A549 (cell line): ENCODE measurements around the gene PCBP4. TPM values are rescaled to one million over a fixed set of nuclear protein-coding genes. Genes with fewer than 3 reads are reported as not detected.
A peak's percentile ranks its signal among the peaks of the same experiment; 100 is the strongest.

Experiments
- ATAC-seq, 2 experiments: fragments of 200-7000 bp in 1 of 2; fragments of >200 bp in 1 of 2; cut with Nextera tagmentation in 1 of 2; cut with Tn5 transposase in 1 of 2; 3 replicates each; pipeline versions ENCODE4 v1.8.0 to v1.9.1; 2018 to 2020; ENCODE audit warnings: mild to moderate bottlenecking in 1 of 2, moderate library complexity in 1 of 2
- CTCF ChIA-PET: fragments of 300-600 bp; sonication (Branson Sonifier 250); formaldehyde crosslinking; extraction: SDS; loops from one replicate; lab custom pipeline; 2021; ENCODE audit warnings: antibody characterized with exemption, inconsistent platforms; lab: Yijun Ruan, JAX
- POLR2A ChIA-PET: fragments of 350-600 bp; formaldehyde crosslinking; extraction: SDS; loops from one replicate; lab custom pipeline; 2021; ENCODE audit warnings: antibody characterized with exemption, inconsistent platforms; lab: Yijun Ruan, JAX
- DNase-seq, 2 experiments: peaks; one replicate each; pipeline versions ENCODE4 v3.0.0 to v3.0.0-alpha.2; 2011 to 2016; ENCODE audit warnings: low read depth in 1 of 2, low spot score in 1 of 2
- FAIRE-seq: peaks from 2 replicates; lab custom pipeline; 2011; peaks lifted over from hg19 to GRCh38; lab: Jason Lieb, UNC
- H3K27ac ChIP-seq, 2 experiments: fragments of >200 bp; sonication (Bioruptor Twin); formaldehyde crosslinking; 3 replicates each; pipeline ENCODE4 v1.5.1; 2016 to 2017
- H3K4me1 ChIP-seq: fragments of >200 bp; sonication (Bioruptor Twin); formaldehyde crosslinking; 3 replicates; pipeline ENCODE4 v1.6.1; 2016
- H3K4me2 ChIP-seq: fragments of >200 bp; sonication (Bioruptor Twin); formaldehyde crosslinking; 3 replicates; pipeline ENCODE4 v1.6.1; 2016
- H3K4me3 ChIP-seq: fragments of >200 bp; sonication (Bioruptor Twin); formaldehyde crosslinking; 3 replicates; pipeline ENCODE4 v1.5.1; 2016
- H3K9me3 ChIP-seq: fragments of >200 bp; sonication (Bioruptor Twin); formaldehyde crosslinking; 3 replicates; pipeline ENCODE4 v1.6.1; 2016
- ATOH8 ChIP-seq: fragments of 250-450 bp; sonication (Bioruptor Pico); IDR thresholded peaks from 2 replicates; pipeline ENCODE4 v1.5.0; 2020; ENCODE audit warnings: low read depth, mild to moderate bottlenecking, moderate library complexity
- CBX8 ChIP-seq: fragments of 200-600 bp; sonication (generic); IDR thresholded peaks from 2 replicates; pipeline ENCODE4 v1.6.1; 2016
- CHD2 ChIP-seq: fragments of 150-350 bp; IDR thresholded peaks from 2 replicates; pipeline ENCODE4 v1.6.1; 2014; ENCODE audit warnings: low read length; ENCODE audit not compliant: partially characterized antibody
- E2F6 ChIP-seq: IDR thresholded peaks from 2 replicates; pipeline ENCODE4 v1.6.1; 2012; ENCODE audit warnings: low read depth, borderline replicate concordance
- EHMT2 ChIP-seq: fragments of 200-600 bp; sonication (generic); IDR thresholded peaks from 2 replicates; pipeline ENCODE4 v1.6.1; 2016; ENCODE audit warnings: antibody characterized with exemption, low read depth, mild to moderate bottlenecking, moderate library complexity
- EP300 ChIP-seq, 2 experiments: fragments of >200 bp; sonication (Bioruptor Twin); formaldehyde crosslinking; IDR thresholded peaks; 2 replicates in 1 of 2; 3 replicates in 1 of 2; pipeline ENCODE4 v1.6.1; 2016 to 2017
- FOSL2 ChIP-seq, 2 experiments: fragments of 450-650 bp in 1 of 2; fragments of >200 bp in 1 of 2; sonication (Bioruptor Twin) in 1 of 2; formaldehyde crosslinking; IDR thresholded peaks; 2 replicates each; pipeline versions ENCODE4 v1.5.0 to v1.6.1; 2016 to 2020; ENCODE audit warnings: mild to moderate bottlenecking in 1 of 2, moderate library complexity in 1 of 2
- HDAC2 ChIP-seq: fragments of 200-600 bp; sonication (generic); IDR thresholded peaks from 2 replicates; pipeline ENCODE4 v1.6.1; 2016
- HOXA7 ChIP-seq: fragments of 250-450 bp; sonication (Bioruptor Pico); IDR thresholded peaks from 2 replicates; pipeline ENCODE4 v1.5.0; 2020; ENCODE audit warnings: mild to moderate bottlenecking, moderate library complexity
- HOXB5 ChIP-seq: fragments of 250-450 bp; sonication (Bioruptor Pico); IDR thresholded peaks from 2 replicates; pipeline ENCODE4 v1.5.0; 2020; ENCODE audit warnings: mild to moderate bottlenecking, moderate library complexity
- JUN ChIP-seq, 2 experiments: fragments of >200 bp; sonication (Bioruptor Twin); formaldehyde crosslinking; IDR thresholded peaks; 2 replicates in 1 of 2; 3 replicates in 1 of 2; pipeline ENCODE4 v1.6.1; 2016 to 2017
- KDM1A ChIP-seq: fragments of 200-600 bp; sonication (generic); IDR thresholded peaks from 2 replicates; pipeline ENCODE4 v1.6.1; 2016; ENCODE audit warnings: low read depth, mild to moderate bottlenecking
- MAFK ChIP-seq: fragments of 450-650 bp; IDR thresholded peaks from 2 replicates; pipeline ENCODE4 v1.6.1; 2014; ENCODE audit not compliant: partially characterized antibody
- NPAS2 ChIP-seq: fragments of 250-450 bp; sonication (Bioruptor Pico); IDR thresholded peaks from 2 replicates; pipeline ENCODE4 v1.8.0; 2022; ENCODE audit warnings: mild to moderate bottlenecking, moderate library complexity, borderline replicate concordance
- NR3C1 ChIP-seq: fragments of >200 bp; sonication (Bioruptor Twin); formaldehyde crosslinking; IDR thresholded peaks from 3 replicates; pipeline ENCODE4 v1.6.1; 2017
- PHF8 ChIP-seq: fragments of 200-600 bp; sonication (generic); IDR thresholded peaks from 2 replicates; pipeline ENCODE4 v1.6.1; 2016; ENCODE audit warnings: low read depth, mild to moderate bottlenecking, antibody characterized with exemption, moderate library complexity, borderline replicate concordance
- POLR2A ChIP-seq: IDR thresholded peaks from 2 replicates; pipeline ENCODE4 v1.6.1; 2012; ENCODE audit warnings: mild to moderate bottlenecking, low read length
- RAD21 ChIP-seq, 2 experiments: fragments of >200 bp in 1 of 2; sonication (Bioruptor Twin) in 1 of 2; formaldehyde crosslinking in 1 of 2; IDR thresholded peaks in 1 of 2; conservative IDR thresholded peaks in 1 of 2; 2 replicates in 1 of 2; 3 replicates in 1 of 2; pipeline ENCODE4 v1.6.1; 2012 to 2018; ENCODE audit warnings: inconsistent platforms in 1 of 2
- RCOR1 ChIP-seq: fragments of 150-350 bp; IDR thresholded peaks from 2 replicates; pipeline ENCODE4 v1.6.1; 2014; ENCODE audit warnings: antibody characterized with exemption, low read length, low read depth
- REST ChIP-seq: fragments of 200-600 bp; sonication (generic); IDR thresholded peaks from 2 replicates; pipeline ENCODE4 v1.6.1; 2016; ENCODE audit warnings: antibody characterized with exemption, mild to moderate bottlenecking, moderate library complexity
- RFX5 ChIP-seq: fragments of 450-650 bp; IDR thresholded peaks from 2 replicates; pipeline ENCODE4 v1.7.1; 2014; ENCODE audit warnings: antibody characterized with exemption, mild to moderate bottlenecking, moderate library complexity
- RNF2 ChIP-seq: fragments of 200-600 bp; sonication (generic); IDR thresholded peaks from 2 replicates; pipeline ENCODE4 v1.6.1; 2016; ENCODE audit warnings: low read depth, mild to moderate bottlenecking, antibody characterized with exemption, moderate library complexity, borderline replicate concordance
- SMC3 ChIP-seq: fragments of >200 bp; sonication (Bioruptor Twin); formaldehyde crosslinking; IDR thresholded peaks from 3 replicates; pipeline ENCODE4 v1.6.1; 2018; ENCODE audit warnings: inconsistent platforms
- SREBF2 ChIP-seq: fragments of 450-650 bp; IDR thresholded peaks from 2 replicates; pipeline ENCODE4 v1.6.1; 2014; ENCODE audit warnings: mild to moderate bottlenecking, moderate library complexity
- TFCP2L1 ChIP-seq: fragments of 250-450 bp; sonication (Bioruptor Pico); IDR thresholded peaks from 2 replicates; pipeline ENCODE4 v1.5.0; 2021; ENCODE audit warnings: mild to moderate bottlenecking
- TP53 ChIP-seq: fragments of 250-450 bp; sonication (Bioruptor Pico); IDR thresholded peaks from 2 replicates; pipeline ENCODE4 v1.5.0; 2021; ENCODE audit warnings: mild to moderate bottlenecking, moderate library complexity
- USF2 ChIP-seq: fragments of 450-650 bp; IDR thresholded peaks from 2 replicates; pipeline ENCODE4 v1.6.1; 2014; ENCODE audit warnings: antibody characterized with exemption
- ZFP36 ChIP-seq: fragments of 450-650 bp; IDR thresholded peaks from 2 replicates; pipeline ENCODE4 v1.6.1; 2014; ENCODE audit warnings: borderline replicate concordance; ENCODE audit not compliant: partially characterized antibody
- ZSCAN20 ChIP-seq: fragments of 250-450 bp; sonication (Bioruptor Pico); IDR thresholded peaks from 2 replicates; pipeline ENCODE4 v1.8.0; 2022; ENCODE audit warnings: mild to moderate bottlenecking, moderate library complexity
- WGBS: methylation state at CpG from one replicate; pipeline ENCODE4 v1.1.6; 2017; ENCODE audit errors: missing lambda C conversion rate; 5-methylcytosine and 5-hydroxymethylcytosine counted together
- polyA plus RNA-seq, 4 experiments: library from polyadenylated mRNA; depleted of rRNA in 3 of 4; stranded (reverse); fragments of >200 nt; fragmentation: RNase III in 1 of 4; extraction: RNeasy Plus Mini Kit Qiagen cat#74134 plus additional on column Dnase treatment in 1 of 4; gene quantifications; 2 replicates in 3 of 4; 3 replicates in 1 of 4; pipeline ENCODE4 v1.2.3, GENCODE V29; 2011 to 2017
- TF ChIP-seq, protein P1 (sequence below): fragments of 250-450 bp; sonication (Bioruptor Pico); IDR thresholded peaks from 2 replicates; pipeline ENCODE4 v1.5.0; 2021; ENCODE audit warnings: mild to moderate bottlenecking, moderate library complexity, borderline replicate concordance
- TF ChIP-seq, protein P2 (sequence below): fragments of >200 bp; sonication (Bioruptor Twin); formaldehyde crosslinking; IDR thresholded peaks from 2 replicates; pipeline ENCODE4 v1.6.1; 2016
- TF ChIP-seq, protein P3 (sequence below): IDR thresholded peaks from 2 replicates; pipeline ENCODE4 v1.6.1; 2012

Gene PCBP4
- polyA plus RNA-seq, 2 of the 4 experiments (the other 2 are of a cell fraction): 8.6 to 10.9 TPM

DNA sequence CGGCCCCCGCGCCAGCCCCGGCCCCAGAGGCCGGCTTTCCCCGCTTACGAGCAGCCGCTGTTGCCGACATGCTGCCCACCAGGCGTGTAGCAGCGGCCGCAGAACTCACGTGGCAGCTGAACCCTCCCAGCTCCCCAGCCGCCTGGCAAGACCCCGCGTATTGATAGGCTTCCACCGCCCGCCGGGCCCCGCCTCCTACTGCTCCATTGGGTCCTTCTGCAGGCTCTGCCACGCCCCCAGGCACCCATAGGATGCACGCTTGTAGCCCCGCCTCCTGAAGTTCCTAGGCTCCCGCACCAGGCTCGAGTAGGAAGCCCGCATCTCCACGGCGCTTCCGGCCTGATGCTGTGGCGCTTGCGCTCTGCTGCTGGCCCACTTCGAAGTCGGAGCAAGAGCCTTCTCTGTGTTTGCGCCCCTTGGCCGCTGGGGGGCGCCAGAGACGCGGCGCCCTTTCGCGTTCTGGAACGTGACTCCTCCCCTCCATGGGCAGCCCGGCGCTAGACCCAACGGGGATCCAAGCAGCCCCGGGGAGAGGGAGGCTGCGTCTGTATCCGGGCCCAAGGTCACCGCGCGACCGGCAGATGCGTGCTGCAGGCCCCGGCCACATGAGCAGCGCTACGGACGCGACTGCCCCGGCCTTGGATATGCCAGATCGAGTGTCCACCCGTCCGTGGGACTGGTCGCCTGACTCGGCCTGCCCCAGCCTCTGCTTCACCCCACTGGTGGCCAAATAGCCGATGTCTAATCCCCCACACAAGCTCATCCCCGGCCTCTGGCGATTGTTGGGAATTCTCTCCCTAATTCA lies 25.3 kb downstream of the PCBP4 start, which contains the start of the genes PARP3 and RRP9:
Gene PARP3, plus strand, starts transcription at position 566 of the 805 bp plus-strand sequence. CDS start 993 bp downstream, outside the sequence.
Gene RRP9, minus strand, starts transcription at position 107 of the 805 bp plus-strand sequence. Its CDS starts 37 bp downstream, at position 70.
- peak; percentile 90 to 95 for ATAC-seq
- POLR2A ChIA-PET: interaction anchor here (0.8 to 2.8 kb wide), 7 partner anchors 27 to 54 kb away, joined by 3 to 28 read pairs (median 6); partner anchors contain the start of genes ABHD14A, ABHD14B and RPL29
- peak; percentile 97 to 99 for DNase-seq
- H3K4me3 ChIP-seq: peak within 1 kb of the TSS; percentile 92
- 3% methylated on average over 11 of the region's 67 CpGs for WGBS
- no peaks in the 10 kb centered on the region for H3K9me3 ChIP-seq
- peaks cover 21% of the 10 kb centered on the region for H3K4me1 ChIP-seq
- peak within 1 kb of the TSS; percentile 100 for H3K4me2 ChIP-seq
- CTCF ChIA-PET: interaction anchor here (0.6 to 5.9 kb wide), 40 partner anchors 9 to 650 kb away, joined by 3 to 59 read pairs (median 4); partner anchors contain the start of genes ABHD14A, ABHD14B, ACY1 and DUSP7
- peak within 1 kb of the TSS; percentile 97 to 100 for H3K27ac ChIP-seq
- peak; percentile 43 for FAIRE-seq
- no peak for TF ChIP-seq TFCP2L1
- TF ChIP-seq, protein P1, sequence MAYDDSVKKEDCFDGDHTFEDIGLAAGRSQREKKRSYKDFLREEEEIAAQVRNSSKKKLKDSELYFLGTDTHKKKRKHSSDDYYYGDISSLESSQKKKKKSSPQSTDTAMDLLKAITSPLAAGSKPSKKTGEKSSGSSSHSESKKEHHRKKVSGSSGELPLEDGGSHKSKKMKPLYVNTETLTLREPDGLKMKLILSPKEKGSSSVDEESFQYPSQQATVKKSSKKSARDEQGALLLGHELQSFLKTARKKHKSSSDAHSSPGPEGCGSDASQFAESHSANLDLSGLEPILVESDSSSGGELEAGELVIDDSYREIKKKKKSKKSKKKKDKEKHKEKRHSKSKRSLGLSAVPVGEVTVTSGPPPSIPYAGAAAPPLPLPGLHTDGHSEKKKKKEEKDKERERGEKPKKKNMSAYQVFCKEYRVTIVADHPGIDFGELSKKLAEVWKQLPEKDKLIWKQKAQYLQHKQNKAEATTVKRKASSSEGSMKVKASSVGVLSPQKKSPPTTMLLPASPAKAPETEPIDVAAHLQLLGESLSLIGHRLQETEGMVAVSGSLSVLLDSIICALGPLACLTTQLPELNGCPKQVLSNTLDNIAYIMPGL: no peak
- TF ChIP-seq E2F6: 0 out of 2 replicates have a peak, but pooled peaks have one; percentile 38
- TF ChIP-seq ATOH8 (CRISPR knock-in tag): no peak
- TF ChIP-seq SMC3: peak; percentile 71
- TF ChIP-seq FOSL2 (IDR thresholded peaks at IDR 0.05): no peak
- TF ChIP-seq FOSL2 (CRISPR knock-in tag; IDR thresholded peaks at IDR 0.05): no peak
- TF ChIP-seq RCOR1: no peak
- no peak for TF ChIP-seq HDAC2
- TF ChIP-seq TP53 (CRISPR knock-in tag): no peak
- TF ChIP-seq ZSCAN20 (CRISPR knock-in tag): no peak
- TF ChIP-seq RAD21 (conservative IDR thresholded peaks at IDR 0.05 in 1 of 2, IDR thresholded peaks at IDR 0.05 in 1 of 2): peak; percentile 80 to 91
- TF ChIP-seq RFX5: no peak
- no peak for TF ChIP-seq NR3C1
- TF ChIP-seq, protein P2, sequence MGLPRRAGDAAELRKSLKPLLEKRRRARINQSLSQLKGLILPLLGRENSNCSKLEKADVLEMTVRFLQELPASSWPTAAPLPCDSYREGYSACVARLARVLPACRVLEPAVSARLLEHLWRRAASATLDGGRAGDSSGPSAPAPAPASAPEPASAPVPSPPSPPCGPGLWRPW: no peak
- TF ChIP-seq, protein P3, sequence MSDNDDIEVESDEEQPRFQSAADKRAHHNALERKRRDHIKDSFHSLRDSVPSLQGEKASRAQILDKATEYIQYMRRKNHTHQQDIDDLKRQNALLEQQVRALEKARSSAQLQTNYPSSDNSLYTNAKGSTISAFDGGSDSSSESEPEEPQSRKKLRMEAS: peak; percentile 90
- TF ChIP-seq PHF8: no peak
- peak in 1 of 2 experiments; percentile 29; a peak in 1 of 5 replicates for TF ChIP-seq JUN (IDR thresholded peaks at IDR 0.05)
- TF ChIP-seq EHMT2: no peak
- no peak for TF ChIP-seq EP300 (IDR thresholded peaks at IDR 0.05)
- TF ChIP-seq HOXA7 (CRISPR knock-in tag): no peak
- no peak for TF ChIP-seq ZFP36
- TF ChIP-seq RNF2: no peak
- TF ChIP-seq CHD2: no peak
- TF ChIP-seq CBX8: no peak
- no peak for TF ChIP-seq REST
- TF ChIP-seq MAFK: no peak
- TF ChIP-seq SREBF2: no peak
- TF ChIP-seq KDM1A: no peak
- TF ChIP-seq POLR2A: peak; percentile 76
- TF ChIP-seq USF2: peak; percentile 35; the same call in 1 of the 2 replicates
- TF ChIP-seq NPAS2 (CRISPR knock-in tag): 0 out of 2 replicates have a peak, but pooled peaks have one; percentile 47
- TF ChIP-seq HOXB5: no peak
